ENCODE data around the gene IARS1.

Gene IARS1

GRCh38 chr9:92293452-92294296 lies at the start of gene IARS1:
Gene IARS1 (minus strand): TSS chr9:92293697. CDS start chr9:92289419, 4,278 bp downstream.
- peak; percentile 100 for DNase-seq

- DNase-seq = no peak
These were observed 49.5 kb upstream of the IARS1 start for GRCh38 chr9:92342825-92343488.

- DNase-seq = no peak
These were observed 48.1 kb upstream of the IARS1 start for GRCh38 chr9:92341578-92341977.

GRCh38 chr9:92333282-92333634 lies 39.8 kb upstream of the IARS1 start:
- DNase-seq = no peak

GRCh38 chr9:92332577-92333281 lies 39.2 kb upstream of the IARS1 start:
- DNase-seq = no peak

GRCh38 chr9:92328225-92328624 lies 34.7 kb upstream of the IARS1 start:
- DNase-seq = no peak

- no peak for DNase-seq
These were observed 33.9 kb upstream of the IARS1 start for GRCh38 chr9:92327283-92327850.

GRCh38 chr9:92325991-92326500 lies 32.5 kb upstream of the IARS1 start:
- no peak for DNase-seq

GRCh38 chr9:92325269-92325990 lies 31.9 kb upstream of the IARS1 start, which contains the start of the genes CENPP and NOL8:
Gene CENPP (plus strand): TSS chr9:92325953.
Gene NOL8 (minus strand): TSS chr9:92325350. CDS start chr9:92324161, 1,189 bp downstream.
- peak; percentile 72 for DNase-seq

- DNase-seq = no peak
These were observed 31.4 kb upstream of the IARS1 start for GRCh38 chr9:92324889-92325268.

GRCh38 chr9:92324431-92324830 lies 30.9 kb upstream of the IARS1 start:
- DNase-seq = no peak

- DNase-seq = no peak
These were observed 22.0 kb upstream of the IARS1 start for GRCh38 chr9:92315456-92315855.

GRCh38 chr9:92313624-92314012 lies 20.1 kb upstream of the IARS1 start:
- DNase-seq = no peak

- DNase-seq = no peak
These were observed 19.6 kb upstream of the IARS1 start for GRCh38 chr9:92312887-92313623.

- no peak for DNase-seq
These were observed 17.1 kb upstream of the IARS1 start for GRCh38 chr9:92310562-92310961.

- no peak for DNase-seq
These were observed 15.4 kb upstream of the IARS1 start for GRCh38 chr9:92308893-92309292.

- no peak for DNase-seq
These were observed 7.4 kb upstream of the IARS1 start for GRCh38 chr9:92300936-92301335.

GRCh38 chr9:92299116-92299515 lies 5.6 kb upstream of the IARS1 start:
- DNase-seq = no peak

- DNase-seq = no peak
These were observed 4.5 kb upstream of the IARS1 start for GRCh38 chr9:92298036-92298435.

- DNase-seq = no peak
These were observed 4.1 kb upstream of the IARS1 start for GRCh38 chr9:92297611-92298010.

- DNase-seq = no peak
These were observed 2.3 kb upstream of the IARS1 start for GRCh38 chr9:92295827-92296258.

Measured in activated CD4-positive, alpha-beta T cell treated with anti-CD3 and anti-CD28 coated beads for 1 hour (primary cell).